Measurements from ENCODE around the gene THOC6. TPM values are rescaled to one million over a fixed set of nuclear protein-coding genes. Genes with fewer than 3 reads are reported as not detected.

The THOC6 gene
- total RNA-seq, 1 experiment from 2014 or later = 76.5 TPM

DNA sequence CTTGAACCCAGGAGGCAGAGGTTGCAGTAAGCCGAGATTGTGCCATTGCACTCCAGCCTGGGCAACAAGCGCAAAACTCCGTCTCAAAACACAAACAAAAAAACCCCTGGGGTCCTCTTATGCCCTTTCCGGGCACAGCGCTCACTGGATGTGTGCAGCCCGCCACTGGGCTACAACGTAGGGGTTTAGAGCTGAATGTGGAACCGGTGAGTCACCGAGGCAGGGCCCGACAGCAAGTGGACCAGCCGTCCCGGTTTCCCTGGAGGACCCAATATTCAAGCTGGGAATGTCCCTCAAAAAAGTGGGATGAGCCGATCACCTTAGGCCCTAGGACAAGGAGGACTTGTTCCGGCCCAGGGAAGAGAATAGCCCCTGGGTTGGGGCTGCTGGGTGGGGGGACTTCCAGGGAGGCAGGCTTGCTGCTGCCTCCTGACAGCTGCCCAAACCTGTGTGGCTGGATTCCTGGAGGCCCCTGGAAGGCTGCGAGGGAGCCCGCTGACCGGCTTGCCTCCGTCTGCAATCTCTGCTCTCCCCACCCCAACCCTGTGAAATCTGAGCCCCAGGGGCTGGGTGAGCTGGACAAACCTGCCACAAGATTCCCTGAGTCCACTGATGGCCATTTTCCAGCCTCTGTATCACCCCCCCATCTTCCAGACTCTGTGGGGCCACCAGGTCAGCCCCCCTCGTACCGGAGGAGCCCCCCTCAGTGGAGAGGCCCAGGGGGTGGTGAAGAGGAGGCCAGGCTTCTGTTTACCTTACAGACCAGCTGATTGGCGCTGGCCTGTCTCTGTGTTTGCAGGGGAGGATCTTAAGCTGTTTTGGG is 14.1 kb upstream of the THOC6 start (continued):
- TF ChIP-seq FOXJ3 (CRISPR knock-in tag; IDR thresholded peaks at IDR 0.05; ENCODE audit: borderline replicate concordance) = 0 out of 2 replicates have a peak, but pooled peaks have one; percentile 26
- TF ChIP-seq, protein P1, sequence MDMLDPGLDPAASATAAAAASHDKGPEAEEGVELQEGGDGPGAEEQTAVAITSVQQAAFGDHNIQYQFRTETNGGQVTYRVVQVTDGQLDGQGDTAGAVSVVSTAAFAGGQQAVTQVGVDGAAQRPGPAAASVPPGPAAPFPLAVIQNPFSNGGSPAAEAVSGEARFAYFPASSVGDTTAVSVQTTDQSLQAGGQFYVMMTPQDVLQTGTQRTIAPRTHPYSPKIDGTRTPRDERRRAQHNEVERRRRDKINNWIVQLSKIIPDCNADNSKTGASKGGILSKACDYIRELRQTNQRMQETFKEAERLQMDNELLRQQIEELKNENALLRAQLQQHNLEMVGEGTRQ (CRISPR knock-in tag; IDR thresholded peaks at IDR 0.05) = no peak
- no peak for TF ChIP-seq ZNF671 (CRISPR knock-in tag; IDR thresholded peaks at IDR 0.05)
- no peak for TF ChIP-seq ATF1 (CRISPR knock-in tag; IDR thresholded peaks at IDR 0.05)
- TF ChIP-seq TP53 (CRISPR knock-in tag; IDR thresholded peaks at IDR 0.05) = peak; percentile 59; the same call in 1 of the 2 replicates
- TF ChIP-seq, protein P2, sequence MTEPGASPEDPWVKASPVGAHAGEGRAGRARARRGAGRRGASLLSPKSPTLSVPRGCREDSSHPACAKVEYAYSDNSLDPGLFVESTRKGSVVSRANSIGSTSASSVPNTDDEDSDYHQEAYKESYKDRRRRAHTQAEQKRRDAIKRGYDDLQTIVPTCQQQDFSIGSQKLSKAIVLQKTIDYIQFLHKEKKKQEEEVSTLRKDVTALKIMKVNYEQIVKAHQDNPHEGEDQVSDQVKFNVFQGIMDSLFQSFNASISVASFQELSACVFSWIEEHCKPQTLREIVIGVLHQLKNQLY (CRISPR knock-in tag; IDR thresholded peaks at IDR 0.05) = no peak
- TF ChIP-seq CREM (CRISPR knock-in tag; IDR thresholded peaks at IDR 0.05) = 0 out of 2 replicates have a peak, but pooled peaks have one; percentile 56
- peak; percentile 53; the same call in 1 of the 2 replicates for TF ChIP-seq ETV6 (CRISPR knock-in tag; IDR thresholded peaks at IDR 0.05)
- no peak for TF ChIP-seq NFE2L1 (CRISPR knock-in tag; IDR thresholded peaks at IDR 0.05)
- TF ChIP-seq, protein P3, sequence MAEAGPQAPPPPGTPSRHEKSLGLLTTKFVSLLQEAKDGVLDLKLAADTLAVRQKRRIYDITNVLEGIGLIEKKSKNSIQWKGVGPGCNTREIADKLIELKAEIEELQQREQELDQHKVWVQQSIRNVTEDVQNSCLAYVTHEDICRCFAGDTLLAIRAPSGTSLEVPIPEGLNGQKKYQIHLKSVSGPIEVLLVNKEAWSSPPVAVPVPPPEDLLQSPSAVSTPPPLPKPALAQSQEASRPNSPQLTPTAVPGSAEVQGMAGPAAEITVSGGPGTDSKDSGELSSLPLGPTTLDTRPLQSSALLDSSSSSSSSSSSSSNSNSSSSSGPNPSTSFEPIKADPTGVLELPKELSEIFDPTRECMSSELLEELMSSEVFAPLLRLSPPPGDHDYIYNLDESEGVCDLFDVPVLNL (CRISPR knock-in tag; IDR thresholded peaks at IDR 0.05; ENCODE audit: borderline replicate concordance, low read depth) = no peak
- TF ChIP-seq, protein P4, sequence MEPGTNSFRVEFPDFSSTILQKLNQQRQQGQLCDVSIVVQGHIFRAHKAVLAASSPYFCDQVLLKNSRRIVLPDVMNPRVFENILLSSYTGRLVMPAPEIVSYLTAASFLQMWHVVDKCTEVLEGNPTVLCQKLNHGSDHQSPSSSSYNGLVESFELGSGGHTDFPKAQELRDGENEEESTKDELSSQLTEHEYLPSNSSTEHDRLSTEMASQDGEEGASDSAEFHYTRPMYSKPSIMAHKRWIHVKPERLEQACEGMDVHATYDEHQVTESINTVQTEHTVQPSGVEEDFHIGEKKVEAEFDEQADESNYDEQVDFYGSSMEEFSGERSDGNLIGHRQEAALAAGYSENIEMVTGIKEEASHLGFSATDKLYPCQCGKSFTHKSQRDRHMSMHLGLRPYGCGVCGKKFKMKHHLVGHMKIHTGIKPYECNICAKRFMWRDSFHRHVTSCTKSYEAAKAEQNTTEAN (CRISPR knock-in tag; IDR thresholded peaks at IDR 0.05) = 0 out of 2 replicates have a peak, but pooled peaks have one; percentile 63
- TF ChIP-seq, protein P5, sequence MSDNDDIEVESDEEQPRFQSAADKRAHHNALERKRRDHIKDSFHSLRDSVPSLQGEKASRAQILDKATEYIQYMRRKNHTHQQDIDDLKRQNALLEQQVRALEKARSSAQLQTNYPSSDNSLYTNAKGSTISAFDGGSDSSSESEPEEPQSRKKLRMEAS (CRISPR knock-in tag; IDR thresholded peaks at IDR 0.05) = peak; percentile 64; the same call in 1 of the 2 replicates
- peak; percentile 34; the same call in 1 of the 2 replicates for TF ChIP-seq FOXP1 (CRISPR knock-in tag; IDR thresholded peaks at IDR 0.05; ENCODE audit: borderline replicate concordance)
- TF ChIP-seq, protein P6, sequence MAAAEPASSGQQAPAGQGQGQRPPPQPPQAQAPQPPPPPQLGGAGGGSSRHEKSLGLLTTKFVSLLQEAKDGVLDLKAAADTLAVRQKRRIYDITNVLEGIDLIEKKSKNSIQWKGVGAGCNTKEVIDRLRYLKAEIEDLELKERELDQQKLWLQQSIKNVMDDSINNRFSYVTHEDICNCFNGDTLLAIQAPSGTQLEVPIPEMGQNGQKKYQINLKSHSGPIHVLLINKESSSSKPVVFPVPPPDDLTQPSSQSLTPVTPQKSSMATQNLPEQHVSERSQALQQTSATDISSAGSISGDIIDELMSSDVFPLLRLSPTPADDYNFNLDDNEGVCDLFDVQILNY (CRISPR knock-in tag; IDR thresholded peaks at IDR 0.05) = 0 out of 2 replicates have a peak, but pooled peaks have one; percentile 53
- TF ChIP-seq IRF2 (CRISPR knock-in tag; IDR thresholded peaks at IDR 0.05; ENCODE audit: borderline replicate concordance, low read depth) = no peak
- TF ChIP-seq, protein P7, sequence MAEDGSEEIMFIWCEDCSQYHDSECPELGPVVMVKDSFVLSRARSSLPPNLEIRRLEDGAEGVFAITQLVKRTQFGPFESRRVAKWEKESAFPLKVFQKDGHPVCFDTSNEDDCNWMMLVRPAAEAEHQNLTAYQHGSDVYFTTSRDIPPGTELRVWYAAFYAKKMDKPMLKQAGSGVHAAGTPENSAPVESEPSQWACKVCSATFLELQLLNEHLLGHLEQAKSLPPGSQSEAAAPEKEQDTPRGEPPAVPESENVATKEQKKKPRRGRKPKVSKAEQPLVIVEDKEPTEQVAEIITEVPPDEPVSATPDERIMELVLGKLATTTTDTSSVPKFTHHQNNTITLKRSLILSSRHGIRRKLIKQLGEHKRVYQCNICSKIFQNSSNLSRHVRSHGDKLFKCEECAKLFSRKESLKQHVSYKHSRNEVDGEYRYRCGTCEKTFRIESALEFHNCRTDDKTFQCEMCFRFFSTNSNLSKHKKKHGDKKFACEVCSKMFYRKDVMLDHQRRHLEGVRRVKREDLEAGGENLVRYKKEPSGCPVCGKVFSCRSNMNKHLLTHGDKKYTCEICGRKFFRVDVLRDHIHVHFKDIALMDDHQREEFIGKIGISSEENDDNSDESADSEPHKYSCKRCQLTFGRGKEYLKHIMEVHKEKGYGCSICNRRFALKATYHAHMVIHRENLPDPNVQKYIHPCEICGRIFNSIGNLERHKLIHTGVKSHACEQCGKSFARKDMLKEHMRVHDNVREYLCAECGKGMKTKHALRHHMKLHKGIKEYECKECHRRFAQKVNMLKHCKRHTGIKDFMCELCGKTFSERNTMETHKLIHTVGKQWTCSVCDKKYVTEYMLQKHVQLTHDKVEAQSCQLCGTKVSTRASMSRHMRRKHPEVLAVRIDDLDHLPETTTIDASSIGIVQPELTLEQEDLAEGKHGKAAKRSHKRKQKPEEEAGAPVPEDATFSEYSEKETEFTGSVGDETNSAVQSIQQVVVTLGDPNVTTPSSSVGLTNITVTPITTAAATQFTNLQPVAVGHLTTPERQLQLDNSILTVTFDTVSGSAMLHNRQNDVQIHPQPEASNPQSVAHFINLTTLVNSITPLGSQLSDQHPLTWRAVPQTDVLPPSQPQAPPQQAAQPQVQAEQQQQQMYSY (CRISPR knock-in tag; IDR thresholded peaks at IDR 0.05) = no peak
- TF ChIP-seq, protein P8, sequence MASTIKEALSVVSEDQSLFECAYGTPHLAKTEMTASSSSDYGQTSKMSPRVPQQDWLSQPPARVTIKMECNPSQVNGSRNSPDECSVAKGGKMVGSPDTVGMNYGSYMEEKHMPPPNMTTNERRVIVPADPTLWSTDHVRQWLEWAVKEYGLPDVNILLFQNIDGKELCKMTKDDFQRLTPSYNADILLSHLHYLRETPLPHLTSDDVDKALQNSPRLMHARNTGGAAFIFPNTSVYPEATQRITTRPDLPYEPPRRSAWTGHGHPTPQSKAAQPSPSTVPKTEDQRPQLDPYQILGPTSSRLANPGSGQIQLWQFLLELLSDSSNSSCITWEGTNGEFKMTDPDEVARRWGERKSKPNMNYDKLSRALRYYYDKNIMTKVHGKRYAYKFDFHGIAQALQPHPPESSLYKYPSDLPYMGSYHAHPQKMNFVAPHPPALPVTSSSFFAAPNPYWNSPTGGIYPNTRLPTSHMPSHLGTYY (CRISPR knock-in tag; IDR thresholded peaks at IDR 0.05) = 0 out of 2 replicates have a peak, but pooled peaks have one; percentile 2
- TF ChIP-seq MXD4 (CRISPR knock-in tag; IDR thresholded peaks at IDR 0.05; ENCODE audit: borderline replicate concordance) = no peak
- TF ChIP-seq KAT7 (CRISPR knock-in tag; IDR thresholded peaks at IDR 0.05; ENCODE audit: borderline replicate concordance) = no peak
- no peak for TF ChIP-seq GRHL2 (CRISPR knock-in tag; IDR thresholded peaks at IDR 0.05; ENCODE audit: insufficient replicate concordance, severe bottlenecking)
- no peak for TF ChIP-seq HMGA2 (CRISPR knock-in tag; IDR thresholded peaks at IDR 0.05)
- no peak for TF ChIP-seq ZNF138 (CRISPR knock-in tag; conservative IDR thresholded peaks at IDR 0.05)
- TF ChIP-seq, protein P9, sequence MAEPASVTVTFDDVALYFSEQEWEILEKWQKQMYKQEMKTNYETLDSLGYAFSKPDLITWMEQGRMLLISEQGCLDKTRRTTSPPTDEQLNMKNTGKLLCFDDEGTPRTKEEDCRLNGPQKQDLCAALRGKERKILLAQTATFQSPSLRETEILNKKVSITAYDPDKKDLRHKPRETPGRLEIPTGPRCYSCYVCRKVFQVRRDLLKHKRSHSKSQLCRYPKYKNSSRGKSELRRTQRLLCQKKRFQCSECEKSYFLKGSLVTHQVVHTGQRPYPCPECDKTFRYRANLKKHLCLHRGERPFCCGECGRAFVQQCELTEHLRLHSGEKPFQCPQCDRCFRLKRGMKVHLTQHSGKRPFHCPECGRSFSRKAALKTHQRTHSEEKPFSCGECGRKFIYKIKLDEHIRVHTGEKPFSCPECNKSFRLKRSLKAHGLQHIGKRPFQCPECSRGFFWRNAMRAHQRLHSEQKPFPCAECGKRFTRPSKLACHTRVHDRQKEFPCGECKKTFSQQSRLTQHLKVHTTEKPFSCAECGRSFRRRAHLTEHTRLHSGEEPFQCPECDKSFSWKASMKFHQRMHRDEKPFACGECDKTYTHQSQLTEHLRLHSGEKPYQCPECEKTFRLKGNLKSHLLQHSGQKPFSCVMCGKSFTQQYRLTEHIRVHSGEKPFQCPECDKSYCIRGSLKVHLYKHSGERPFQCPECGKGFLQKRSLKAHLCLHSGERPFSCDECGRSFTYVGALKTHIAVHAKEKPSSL (CRISPR knock-in tag; conservative IDR thresholded peaks at IDR 0.05) = no peak
- TF ChIP-seq OVOL2 (CRISPR knock-in tag; IDR thresholded peaks at IDR 0.05; ENCODE audit: borderline replicate concordance) = no peak

Data from WTC11 (cell line).